GM20000 (cell line): Measurements from ENCODE around the gene KIRREL3.

Experiments used
- DNase-seq: peaks from one replicate; pipeline ENCODE4 v3.0.0; 2012; ENCODE audit warnings: low spot score
- TF ChIP-seq, protein P1 (sequence below): IDR thresholded peaks from 2 replicates; pipeline ENCODE4 v1.5.1; 2012; ENCODE audit warnings: mild to moderate bottlenecking, control low read depth; ENCODE audit errors: extremely low read depth, missing control alignments

KIRREL3 gene

DNA sequence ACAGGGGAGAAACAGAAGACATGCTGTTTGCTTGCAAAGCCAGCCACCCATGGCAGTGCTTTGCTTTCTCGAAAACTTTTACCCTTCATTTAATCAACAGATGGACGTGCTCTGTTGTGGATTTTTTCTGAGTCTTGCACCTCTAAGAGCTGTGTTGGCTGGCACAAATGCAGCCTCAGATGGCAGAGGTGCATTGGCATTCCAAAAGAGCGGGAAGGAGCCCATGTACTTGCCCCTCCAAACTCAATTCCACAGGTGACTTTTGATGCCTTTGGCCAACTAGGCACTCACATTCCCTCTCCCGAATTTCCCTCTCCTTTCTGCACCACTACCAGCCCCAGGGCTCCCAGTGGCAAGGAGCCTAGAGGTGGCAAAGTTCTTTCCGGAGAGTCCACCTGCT, 1.2 kb downstream of the KIRREL3 start:
- no peak for DNase-seq
- TF ChIP-seq, protein P1, sequence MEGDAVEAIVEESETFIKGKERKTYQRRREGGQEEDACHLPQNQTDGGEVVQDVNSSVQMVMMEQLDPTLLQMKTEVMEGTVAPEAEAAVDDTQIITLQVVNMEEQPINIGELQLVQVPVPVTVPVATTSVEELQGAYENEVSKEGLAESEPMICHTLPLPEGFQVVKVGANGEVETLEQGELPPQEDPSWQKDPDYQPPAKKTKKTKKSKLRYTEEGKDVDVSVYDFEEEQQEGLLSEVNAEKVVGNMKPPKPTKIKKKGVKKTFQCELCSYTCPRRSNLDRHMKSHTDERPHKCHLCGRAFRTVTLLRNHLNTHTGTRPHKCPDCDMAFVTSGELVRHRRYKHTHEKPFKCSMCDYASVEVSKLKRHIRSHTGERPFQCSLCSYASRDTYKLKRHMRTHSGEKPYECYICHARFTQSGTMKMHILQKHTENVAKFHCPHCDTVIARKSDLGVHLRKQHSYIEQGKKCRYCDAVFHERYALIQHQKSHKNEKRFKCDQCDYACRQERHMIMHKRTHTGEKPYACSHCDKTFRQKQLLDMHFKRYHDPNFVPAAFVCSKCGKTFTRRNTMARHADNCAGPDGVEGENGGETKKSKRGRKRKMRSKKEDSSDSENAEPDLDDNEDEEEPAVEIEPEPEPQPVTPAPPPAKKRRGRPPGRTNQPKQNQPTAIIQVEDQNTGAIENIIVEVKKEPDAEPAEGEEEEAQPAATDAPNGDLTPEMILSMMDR = no peak

DNA sequence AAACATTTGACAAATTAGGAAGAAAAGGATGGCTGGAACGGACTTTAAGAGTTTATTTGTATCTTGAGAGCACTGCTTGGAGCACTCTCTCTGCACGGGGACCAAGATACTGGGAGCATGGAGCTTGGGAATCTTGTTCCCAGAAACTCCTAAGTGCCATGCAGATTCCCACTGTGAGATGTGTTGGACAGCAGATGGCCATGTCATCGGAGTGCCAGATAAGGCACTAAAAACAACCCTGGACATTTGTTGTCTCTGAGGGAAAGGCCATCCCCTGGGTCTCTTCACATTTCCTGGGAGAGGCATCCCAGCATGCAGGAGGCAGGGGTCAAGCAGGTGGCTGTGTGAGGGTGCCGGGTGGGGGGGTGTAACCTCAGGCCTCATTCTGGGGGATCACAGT, 2.9 kb downstream of the KIRREL3 start:
- DNase-seq = no peak

DNA sequence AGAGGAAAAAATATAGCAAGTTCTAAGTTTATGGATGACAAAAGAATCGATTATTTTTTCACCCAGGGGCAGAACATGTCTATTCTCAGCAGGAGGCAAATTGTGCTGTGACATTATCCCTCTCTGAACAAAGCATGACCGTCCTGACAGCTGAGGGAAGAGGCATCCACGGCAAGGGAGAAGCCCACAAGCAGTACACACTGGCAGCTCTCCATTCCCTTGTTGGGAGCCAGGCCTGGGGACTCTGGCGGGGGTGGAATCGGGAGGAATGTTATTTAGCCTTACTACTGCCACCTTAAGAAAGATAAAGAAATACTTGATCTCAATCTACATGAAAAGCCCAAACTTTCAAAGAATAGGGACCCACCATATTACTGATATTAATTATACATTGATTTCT, 3.4 kb downstream of the KIRREL3 start:
- no peak for DNase-seq
- TF ChIP-seq, protein P1 = no peak

More for the DNA sequence above, 2.9 kb downstream of the KIRREL3 start:
- TF ChIP-seq, protein P1 = no peak

DNA sequence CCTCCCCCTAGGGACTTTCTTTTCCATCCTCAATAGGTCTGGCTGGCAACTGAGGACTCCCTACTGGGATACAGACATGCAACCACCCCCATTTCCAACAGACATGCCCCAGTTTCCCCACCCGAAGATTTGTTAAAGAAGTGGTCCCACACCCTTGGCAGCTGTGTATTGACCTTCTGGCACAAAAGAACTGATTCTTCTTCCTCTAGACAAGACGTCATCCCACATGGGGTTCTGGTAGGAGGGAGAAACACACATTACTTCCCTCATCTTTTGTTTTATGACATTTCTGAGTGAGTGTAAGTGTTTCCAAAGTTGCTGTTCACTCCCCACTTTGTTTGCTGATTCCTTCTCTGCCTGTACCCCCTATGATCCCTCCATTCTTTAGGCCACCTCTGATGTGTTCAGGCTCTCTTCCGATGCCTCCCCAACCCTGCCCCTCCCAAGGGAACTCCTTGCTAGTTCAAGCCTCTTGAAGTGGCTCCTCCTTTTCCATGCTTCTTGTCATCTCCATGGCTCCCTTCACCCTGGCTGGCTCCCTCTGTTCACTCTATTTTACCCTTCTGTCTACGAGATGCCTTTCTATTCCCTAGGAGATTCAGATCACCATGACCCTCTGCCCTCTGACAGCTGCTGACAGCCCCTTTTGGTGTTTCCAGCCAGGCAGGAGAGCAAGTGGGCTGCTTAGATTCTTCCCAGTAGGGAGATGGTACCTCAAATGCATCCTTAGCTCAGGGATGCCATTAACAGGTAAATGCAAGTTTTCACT, 4.3 kb downstream of the KIRREL3 start:
- no peak for DNase-seq
- TF ChIP-seq, protein P1 = no peak

DNA sequence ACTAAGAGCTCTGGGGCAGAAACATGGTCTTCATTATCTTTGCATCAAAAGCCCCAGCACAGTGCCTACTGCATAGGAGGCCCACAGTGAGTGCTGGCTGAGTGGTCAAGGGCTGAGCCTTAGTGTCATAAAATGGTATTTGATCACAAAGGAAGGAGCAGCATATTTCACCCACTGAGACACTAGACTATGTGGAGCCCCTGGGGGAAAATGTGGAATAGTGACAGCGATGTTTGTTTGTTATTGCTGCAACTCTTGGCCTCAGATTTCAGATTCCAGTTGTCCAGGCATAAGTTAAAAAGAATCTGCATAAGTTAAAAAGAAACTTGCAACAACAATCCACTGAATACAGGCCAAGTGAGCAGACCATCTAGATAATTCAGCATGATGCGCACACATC, 7.0 kb downstream of the KIRREL3 start:
- TF ChIP-seq, protein P1 = no peak
- DNase-seq = no peak

DNA sequence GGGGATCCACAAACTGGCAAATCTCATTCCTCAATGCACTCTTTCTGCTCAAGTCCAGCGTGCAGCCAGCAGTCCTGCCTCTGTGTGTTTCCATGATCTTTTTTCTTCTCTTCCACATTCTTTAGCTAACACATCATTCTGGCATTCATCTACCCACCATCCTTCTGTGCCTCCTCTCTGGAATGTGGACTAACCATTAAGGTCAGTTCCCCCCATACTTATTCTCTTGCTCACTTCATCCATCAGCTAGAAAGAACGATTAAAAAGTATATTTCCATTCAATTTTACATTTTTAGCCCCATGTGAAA, 7.8 kb downstream of the KIRREL3 start:
- TF ChIP-seq, protein P1 = no peak
- DNase-seq = no peak

DNA sequence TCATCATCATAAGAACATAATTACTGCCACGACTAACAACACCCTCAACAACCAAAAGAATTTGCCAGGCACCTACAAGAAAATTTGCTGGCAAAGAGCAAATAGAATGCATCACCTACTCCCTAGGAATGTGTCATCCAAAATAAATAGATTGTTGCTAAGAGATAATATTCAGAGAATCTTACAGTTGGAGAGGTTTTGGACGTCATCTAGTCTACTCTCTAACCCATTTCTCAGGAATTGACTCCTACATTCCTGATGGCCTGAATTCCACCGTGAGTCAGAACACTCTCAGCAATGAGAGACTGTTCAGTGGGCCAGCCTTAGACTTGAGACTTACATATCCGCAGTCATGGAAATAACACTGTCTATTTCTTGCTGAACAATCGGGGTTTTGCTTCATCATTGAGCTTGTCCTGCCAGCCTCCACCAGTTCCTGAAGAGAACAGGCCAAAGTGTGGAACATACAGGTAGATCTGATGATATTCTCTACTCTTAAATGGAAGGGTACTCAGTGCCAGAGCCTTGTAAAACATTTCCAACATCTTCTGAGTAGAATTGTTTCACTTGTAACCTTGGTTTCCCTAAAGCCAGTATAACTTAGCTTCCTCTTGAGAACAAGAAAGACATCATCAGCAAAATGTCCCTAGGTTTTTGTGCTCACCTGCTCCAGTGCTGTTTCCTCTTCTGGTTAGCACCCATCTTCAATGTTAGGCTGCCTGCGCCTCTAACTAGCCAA, 8.3 kb downstream of the KIRREL3 start:
- TF ChIP-seq, protein P1 = no peak

More for the DNA sequence above, 8.3 kb downstream of the KIRREL3 start:
- DNase-seq = no peak
